H7 (cell line): ENCODE data around the gene CORO1A. TPM values are rescaled to one million over a fixed set of nuclear protein-coding genes. Genes with fewer than 3 reads are reported as not detected.
"Not testable (repeated sequence)": the region's sequence is repeated elsewhere in the genome, so short reads cannot be mapped to it uniquely, and the experiment has no call there.

Source experiments
- DNase-seq: peaks from one replicate; pipeline ENCODE4 v3.0.0; 2012
- H3K27me3 ChIP-seq: 2 replicates; pipeline ENCODE4 v1.6.0; 2011; ENCODE audit warnings: mild to moderate bottlenecking, low read length; ENCODE audit not compliant: control insufficient read depth, insufficient read depth
- H3K36me3 ChIP-seq: replicated peaks from 2 replicates; pipeline ENCODE4 v1.5.1; 2011; ENCODE audit warnings: low read length; ENCODE audit not compliant: control insufficient read depth, insufficient read depth
- H3K4me3 ChIP-seq: 2 replicates; pipeline ENCODE4 v1.5.1; 2011; ENCODE audit warnings: low read depth, mild to moderate bottlenecking, control low read depth, low read length, moderate library complexity; ENCODE audit not compliant: insufficient read depth
- total RNA-seq: library from RNA; depleted of rRNA; stranded (reverse); fragments of >200 nt; shearing (Covaris generic); gene quantifications from 2 replicates; pipeline ENCODE4 v1.2.3, GENCODE V29; 2014

CORO1A gene
- total RNA-seq, 1 experiment from 2014 or later = 5.8 TPM

GRCh38 chr16:30184891-30185682, 1.7 kb downstream of the CORO1A start:
- no peak overlapping the region for H3K4me3 ChIP-seq
- H3K27me3 ChIP-seq = peaks cover 23% of the 10 kb centered on the region
- DNase-seq = peak; percentile 26
- no peaks in the 10 kb centered on the region for H3K36me3 ChIP-seq

DNA sequence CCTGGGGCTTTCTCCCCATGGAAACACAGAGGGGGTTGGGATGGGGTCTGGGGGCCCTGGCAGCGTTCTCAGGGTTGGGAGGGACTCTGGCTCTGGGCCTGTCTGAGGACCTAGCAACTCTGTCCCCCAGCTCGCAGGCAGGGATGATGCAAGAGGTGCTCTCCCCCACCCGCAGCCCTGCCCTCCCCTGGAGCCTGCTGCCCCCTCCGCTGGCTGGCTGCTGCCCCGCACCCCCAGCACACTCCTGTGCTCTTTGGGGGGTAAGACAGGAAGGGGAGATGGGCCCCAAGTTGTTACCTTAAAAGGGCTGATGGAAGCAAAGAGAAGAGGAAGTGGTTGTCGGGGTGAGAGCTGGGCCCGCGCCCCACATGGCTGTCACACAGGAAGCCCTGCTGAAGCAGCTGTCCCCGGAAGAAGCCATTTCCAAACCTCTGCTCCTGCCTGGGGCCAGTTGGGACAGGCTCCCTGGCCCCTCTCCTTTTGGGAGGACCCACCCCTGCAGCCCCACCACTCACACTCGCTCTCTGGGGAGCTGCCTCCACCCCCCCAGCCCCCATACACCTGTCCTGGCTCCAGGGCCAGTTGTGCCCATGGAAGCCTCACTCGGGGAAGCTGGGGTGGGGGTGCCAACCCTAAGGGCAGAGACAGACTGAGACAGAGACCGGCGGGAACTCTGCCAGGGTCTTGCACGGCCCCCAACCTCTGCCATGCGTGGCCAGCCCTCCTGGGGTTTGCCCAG, 2.5 kb downstream of the CORO1A start:
- Histone ChIP-seq H3K27me3 (peaks cover 23% of the 10 kb centered on the region), H3K4me3 (no peak overlapping the region), H3K36me3 (no peaks in the 10 kb centered on the region)
- peak; percentile 30 for DNase-seq

GRCh38 chr16:30186444-30186781, 3.0 kb downstream of the CORO1A start:
- H3K27me3 ChIP-seq = peaks cover 23% of the 10 kb centered on the region
- no peaks in the 10 kb centered on the region for H3K36me3 ChIP-seq
- peak; percentile 6 for DNase-seq
- H3K4me3 ChIP-seq = no peak overlapping the region

- peak; percentile 92 for DNase-seq
- Histone ChIP-seq H3K4me3 (no peak overlapping the region), H3K27me3 (peaks cover 21% of the 10 kb centered on the region), H3K36me3 (no peaks in the 10 kb centered on the region)
Measured at GRCh38 chr16:30186782-30187555, 3.6 kb downstream of the CORO1A start.

GRCh38 chr16:30187556-30187865, 4.1 kb downstream of the CORO1A start:
- Histone ChIP-seq H3K36me3 (no peaks in the 10 kb centered on the region), H3K4me3 (no peak overlapping the region), H3K27me3 (peaks cover 16% of the 10 kb centered on the region)
- DNase-seq = no peak

DNA sequence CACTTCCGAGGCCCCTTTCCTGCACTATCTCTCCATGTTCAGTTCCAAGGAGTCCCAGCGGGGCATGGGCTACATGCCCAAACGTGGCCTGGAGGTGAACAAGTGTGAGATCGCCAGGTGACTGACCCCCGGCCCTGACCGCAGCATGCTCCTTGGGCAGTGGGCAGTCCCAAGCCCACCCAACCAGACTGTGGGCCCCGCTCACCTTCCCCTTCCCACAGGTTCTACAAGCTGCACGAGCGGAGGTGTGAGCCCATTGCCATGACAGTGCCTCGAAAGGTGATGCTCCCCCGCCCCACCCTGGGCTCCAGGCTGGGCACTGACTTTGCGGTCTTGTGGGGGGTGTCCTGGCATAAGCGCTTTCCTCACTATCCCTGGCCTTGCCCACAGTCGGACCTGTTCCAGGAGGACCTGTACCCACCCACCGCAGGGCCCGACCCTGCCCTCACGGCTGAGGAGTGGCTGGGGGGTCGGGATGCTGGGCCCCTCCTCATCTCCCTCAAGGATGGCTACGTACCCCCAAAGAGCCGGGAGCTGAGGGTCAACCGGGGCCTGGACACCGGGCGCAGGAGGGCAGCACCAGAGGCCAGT, 4.7 kb downstream of the CORO1A start:
- H3K4me3 ChIP-seq = no peak overlapping the region
- peak; percentile 22 for DNase-seq
- no peaks in the 10 kb centered on the region for H3K36me3 ChIP-seq
- H3K27me3 ChIP-seq = peaks cover 12% of the 10 kb centered on the region

DNA sequence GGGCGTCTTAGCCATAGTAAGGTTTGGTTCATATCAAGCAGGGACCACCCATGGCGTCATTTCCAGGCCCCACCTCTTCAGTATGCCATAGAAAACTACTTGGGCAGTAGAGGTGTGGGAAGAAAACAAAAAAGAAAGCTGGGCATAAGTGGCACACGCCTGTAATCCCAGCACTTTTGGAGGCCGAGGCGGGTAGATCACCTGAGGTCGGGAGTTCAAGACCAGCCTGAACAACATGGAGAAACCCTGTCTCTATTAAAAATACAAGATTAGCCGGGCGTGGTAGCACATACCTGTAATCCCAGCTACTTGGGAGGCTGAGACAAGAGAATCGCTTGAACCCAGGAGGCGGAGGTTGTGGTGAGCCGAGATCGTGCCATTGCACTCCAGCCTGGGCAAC, 7.8 kb downstream of the CORO1A start:
- H3K36me3 ChIP-seq, H3K27me3 ChIP-seq, H3K4me3 ChIP-seq, DNase-seq: not testable (repeated sequence)

- H3K27me3 ChIP-seq, H3K4me3 ChIP-seq, DNase-seq, H3K36me3 ChIP-seq: not testable (repeated sequence)
Measured at GRCh38 chr16:30193098-30193497, 9.7 kb downstream of the CORO1A start.

DNA sequence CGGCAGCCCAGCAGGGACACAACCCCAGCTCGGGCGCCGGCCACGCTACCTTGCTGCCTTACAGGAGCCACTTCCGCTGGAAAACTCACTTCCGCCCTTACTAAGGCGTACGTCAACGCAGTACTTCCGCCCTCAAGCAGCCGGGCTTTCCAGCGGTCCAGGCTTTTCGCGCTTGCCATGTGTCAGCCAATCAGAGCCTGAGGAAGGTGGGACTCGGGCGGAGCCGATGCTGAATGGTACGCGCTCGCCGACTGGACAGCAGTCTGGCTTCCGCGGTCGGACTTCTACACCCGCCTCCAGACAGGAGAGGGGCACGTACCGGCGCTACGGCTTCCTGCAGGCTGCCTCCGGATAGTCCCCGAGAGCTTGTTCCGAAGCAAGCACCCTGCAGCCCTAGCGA, 10.2 kb downstream of the CORO1A start, which contains the start of the genes BOLA2B and SLX1A:
BOLA2B (minus strand) TSS at position 52 of the 400 bp plus-strand sequence. CDS start 71 bp downstream, outside the sequence.
SLX1A (plus strand) TSS at position 261 of the 400 bp plus-strand sequence. CDS start 210 bp downstream, outside the sequence.
- not testable (repeated sequence) for H3K27me3 ChIP-seq, H3K36me3 ChIP-seq, DNase-seq
- H3K4me3 ChIP-seq = peak within 1 kb of the TSS; percentile 40

DNA sequence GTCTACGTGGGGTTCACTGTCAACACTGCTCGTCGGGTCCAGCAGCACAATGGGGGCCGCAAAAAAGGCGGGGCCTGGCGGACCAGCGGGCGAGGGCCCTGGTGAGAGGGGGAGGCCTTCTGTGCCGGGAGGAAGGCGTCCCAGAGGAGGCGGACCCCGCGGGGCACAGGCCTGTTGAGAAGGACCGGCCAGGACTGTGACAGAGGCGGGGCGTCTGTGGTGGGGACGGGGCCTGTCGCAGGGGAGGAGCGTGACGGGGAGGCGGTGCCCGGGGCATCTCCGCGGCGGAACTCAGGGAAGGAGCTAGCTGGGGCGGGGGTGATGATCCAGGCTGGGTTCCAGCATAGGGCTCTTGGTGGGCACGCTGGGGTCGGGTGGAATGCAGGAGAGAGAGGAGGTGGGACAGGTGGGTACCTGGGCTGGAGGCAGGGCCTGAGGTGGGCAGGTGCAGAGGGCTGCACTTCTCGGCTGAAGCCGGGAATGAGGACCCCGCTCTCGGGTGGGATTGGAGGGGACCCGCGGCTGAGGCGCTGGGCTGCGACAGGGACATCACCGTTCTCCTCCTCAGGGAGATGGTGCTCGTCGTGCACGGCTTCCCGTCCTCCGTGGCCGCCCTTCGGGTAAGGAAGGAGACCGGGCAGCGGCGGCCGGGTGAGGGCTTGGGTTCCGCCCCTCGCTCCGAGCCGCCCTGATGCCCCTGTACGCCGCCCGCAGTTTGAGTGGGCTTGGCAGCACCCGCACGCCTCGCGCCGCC, 10.9 kb downstream of the CORO1A start:
- peak overlapping the region; percentile 40 for H3K4me3 ChIP-seq
- not testable (repeated sequence) for H3K36me3 ChIP-seq, H3K27me3 ChIP-seq, DNase-seq

- not testable (repeated sequence) for H3K4me3 ChIP-seq
Measured at GRCh38 chr16:30197001-30197400, 13.6 kb downstream of the CORO1A start.

GRCh38 chr16:30199049-30199448, 15.6 kb downstream of the CORO1A start, which contains the start of gene SULT1A3:
TSS of gene SULT1A3 (plus strand) at chr16:30199255. CDS start at chr16:30200729, 1,474 bp downstream.
- not testable (repeated sequence) for H3K4me3 ChIP-seq, H3K36me3 ChIP-seq, H3K27me3 ChIP-seq, DNase-seq

More at GRCh38 chr16:30197001-30197400, 13.6 kb downstream of the CORO1A start:
- H3K27me3 ChIP-seq, H3K36me3 ChIP-seq, DNase-seq: not testable (repeated sequence)

- DNase-seq = not testable (repeated sequence)
Measured at GRCh38 chr16:30199608-30200343, 16.4 kb downstream of the CORO1A start.

More at GRCh38 chr16:30199608-30200343, 16.4 kb downstream of the CORO1A start:
- not testable (repeated sequence) for H3K4me3 ChIP-seq, H3K27me3 ChIP-seq, H3K36me3 ChIP-seq
